Measurements from ENCODE around the gene SHROOM3.
"Not testable (repeated sequence)": the region's sequence is repeated elsewhere in the genome, so short reads cannot be mapped to it uniquely, and the experiment has no call there.

The SHROOM3 gene

GRCh38 chr4:76714226-76714625, 279.2 kb downstream of the SHROOM3 start:
- in situ Hi-C loops (cut with MboI; ENCODE audit: low sequenced_read_pairs, unreplicated experiment) = no loop called here
- TF ChIP-seq CTCF (IDR thresholded peaks at IDR 0.05; ENCODE audit: borderline replicate concordance, control extremely low read depth, extremely low read depth, insufficient read depth, missing control alignments) = no peak
- no peak for DNase-seq (ENCODE audit: low spot score)

- in situ Hi-C loops (cut with MboI; ENCODE audit: low sequenced_read_pairs, unreplicated experiment) = no loop called here
- DNase-seq (ENCODE audit: low spot score) = no peak
- no peak for TF ChIP-seq CTCF (IDR thresholded peaks at IDR 0.05; ENCODE audit: borderline replicate concordance, control extremely low read depth, extremely low read depth, insufficient read depth, missing control alignments)
Observed at GRCh38 chr4:76716020-76716419, 281.0 kb downstream of the SHROOM3 start.

GRCh38 chr4:76716658-76717057, 281.6 kb downstream of the SHROOM3 start:
- in situ Hi-C loops (cut with MboI; ENCODE audit: low sequenced_read_pairs, unreplicated experiment) = no loop called here
- DNase-seq (ENCODE audit: low spot score) = no peak
- TF ChIP-seq CTCF (IDR thresholded peaks at IDR 0.05; ENCODE audit: borderline replicate concordance, control extremely low read depth, extremely low read depth, insufficient read depth, missing control alignments) = no peak

- no peak for DNase-seq (ENCODE audit: low spot score)
- TF ChIP-seq CTCF (IDR thresholded peaks at IDR 0.05; ENCODE audit: borderline replicate concordance, control extremely low read depth, extremely low read depth, insufficient read depth, missing control alignments) = no peak
- in situ Hi-C loops (cut with MboI; ENCODE audit: low sequenced_read_pairs, unreplicated experiment) = no loop called here
Observed at GRCh38 chr4:76717431-76717830, 282.4 kb downstream of the SHROOM3 start.

GRCh38 chr4:76718021-76718420, 283.0 kb downstream of the SHROOM3 start:
- no peak for TF ChIP-seq CTCF (IDR thresholded peaks at IDR 0.05; ENCODE audit: borderline replicate concordance, control extremely low read depth, extremely low read depth, insufficient read depth, missing control alignments)
- in situ Hi-C loops (cut with MboI; ENCODE audit: low sequenced_read_pairs, unreplicated experiment) = no loop called here
- no peak for DNase-seq (ENCODE audit: low spot score)

- TF ChIP-seq CTCF (IDR thresholded peaks at IDR 0.05; ENCODE audit: borderline replicate concordance, control extremely low read depth, extremely low read depth, insufficient read depth, missing control alignments) = no peak
- no peak for DNase-seq (ENCODE audit: low spot score)
- in situ Hi-C loops (cut with MboI; ENCODE audit: low sequenced_read_pairs, unreplicated experiment) = no loop called here
Observed at GRCh38 chr4:76718831-76719230, 283.8 kb downstream of the SHROOM3 start.

- in situ Hi-C loops (cut with MboI; ENCODE audit: low sequenced_read_pairs, unreplicated experiment) = no loop called here
- no peak for TF ChIP-seq CTCF (IDR thresholded peaks at IDR 0.05; ENCODE audit: borderline replicate concordance, control extremely low read depth, extremely low read depth, insufficient read depth, missing control alignments)
Observed at GRCh38 chr4:76720121-76720520, 285.1 kb downstream of the SHROOM3 start.

GRCh38 chr4:76722146-76722545, 287.1 kb downstream of the SHROOM3 start:
- DNase-seq (ENCODE audit: low spot score); in situ Hi-C loops (cut with MboI; ENCODE audit: low sequenced_read_pairs, unreplicated experiment): not testable (repeated sequence)

More at GRCh38 chr4:76720121-76720520, 285.1 kb downstream of the SHROOM3 start:
- no peak for DNase-seq (ENCODE audit: low spot score)

All from GM13976 (cell line).